GM18508 (cell line): ENCODE results near the gene RETREG1.
"Not testable (repeated sequence)": the region's sequence is repeated elsewhere in the genome, so short reads cannot be mapped to it uniquely, and the experiment has no call there.

ENCODE experiments used
- ATAC-seq: cut with Tn5 transposase; IDR thresholded peaks from one replicate; pipeline ENCODE4 v1.9.1; 2021; ENCODE audit warnings: moderate number of reproducible peaks; ENCODE audit not compliant: insufficient read depth, unreplicated experiment

RETREG1 gene, protein sequence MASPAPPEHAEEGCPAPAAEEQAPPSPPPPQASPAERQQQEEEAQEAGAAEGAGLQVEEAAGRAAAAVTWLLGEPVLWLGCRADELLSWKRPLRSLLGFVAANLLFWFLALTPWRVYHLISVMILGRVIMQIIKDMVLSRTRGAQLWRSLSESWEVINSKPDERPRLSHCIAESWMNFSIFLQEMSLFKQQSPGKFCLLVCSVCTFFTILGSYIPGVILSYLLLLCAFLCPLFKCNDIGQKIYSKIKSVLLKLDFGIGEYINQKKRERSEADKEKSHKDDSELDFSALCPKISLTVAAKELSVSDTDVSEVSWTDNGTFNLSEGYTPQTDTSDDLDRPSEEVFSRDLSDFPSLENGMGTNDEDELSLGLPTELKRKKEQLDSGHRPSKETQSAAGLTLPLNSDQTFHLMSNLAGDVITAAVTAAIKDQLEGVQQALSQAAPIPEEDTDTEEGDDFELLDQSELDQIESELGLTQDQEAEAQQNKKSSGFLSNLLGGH

DNA sequence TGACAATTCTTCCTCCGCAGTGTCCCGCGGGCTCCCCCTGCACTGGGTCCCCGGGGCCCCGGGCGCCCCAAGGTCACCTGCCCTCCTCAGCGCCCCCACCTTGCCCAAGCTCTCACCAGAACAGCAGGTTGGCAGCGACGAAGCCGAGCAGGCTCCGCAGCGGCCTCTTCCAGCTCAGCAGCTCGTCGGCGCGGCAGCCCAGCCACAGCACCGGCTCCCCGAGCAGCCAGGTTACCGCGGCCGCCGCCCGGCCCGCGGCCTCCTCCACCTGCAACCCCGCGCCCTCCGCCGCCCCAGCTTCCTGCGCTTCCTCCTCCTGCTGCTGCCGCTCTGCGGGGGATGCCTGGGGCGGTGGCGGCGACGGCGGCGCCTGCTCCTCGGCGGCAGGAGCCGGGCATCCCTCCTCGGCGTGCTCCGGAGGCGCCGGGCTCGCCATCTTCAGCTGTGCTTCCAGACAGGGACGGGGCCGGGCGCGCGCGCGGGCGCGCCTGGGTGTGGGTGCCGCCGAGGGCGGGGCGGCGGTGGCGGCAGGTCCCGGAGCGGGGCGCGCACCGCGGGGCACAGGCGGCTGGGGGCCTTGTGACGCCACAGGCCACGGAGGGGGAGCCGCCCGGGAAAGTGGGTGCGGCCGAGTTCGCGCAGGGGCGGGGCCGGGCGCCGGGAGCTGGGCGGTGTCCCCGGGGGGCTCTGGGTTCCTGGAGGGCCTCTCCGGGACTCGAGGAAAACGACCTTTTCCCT is at the start of gene RETREG1:
Gene RETREG1, minus strand, starts transcription at position 462 of the 738 bp plus-strand sequence. Its CDS starts 26 bp downstream, at position 436.
- peak; percentile 36 for ATAC-seq

DNA sequence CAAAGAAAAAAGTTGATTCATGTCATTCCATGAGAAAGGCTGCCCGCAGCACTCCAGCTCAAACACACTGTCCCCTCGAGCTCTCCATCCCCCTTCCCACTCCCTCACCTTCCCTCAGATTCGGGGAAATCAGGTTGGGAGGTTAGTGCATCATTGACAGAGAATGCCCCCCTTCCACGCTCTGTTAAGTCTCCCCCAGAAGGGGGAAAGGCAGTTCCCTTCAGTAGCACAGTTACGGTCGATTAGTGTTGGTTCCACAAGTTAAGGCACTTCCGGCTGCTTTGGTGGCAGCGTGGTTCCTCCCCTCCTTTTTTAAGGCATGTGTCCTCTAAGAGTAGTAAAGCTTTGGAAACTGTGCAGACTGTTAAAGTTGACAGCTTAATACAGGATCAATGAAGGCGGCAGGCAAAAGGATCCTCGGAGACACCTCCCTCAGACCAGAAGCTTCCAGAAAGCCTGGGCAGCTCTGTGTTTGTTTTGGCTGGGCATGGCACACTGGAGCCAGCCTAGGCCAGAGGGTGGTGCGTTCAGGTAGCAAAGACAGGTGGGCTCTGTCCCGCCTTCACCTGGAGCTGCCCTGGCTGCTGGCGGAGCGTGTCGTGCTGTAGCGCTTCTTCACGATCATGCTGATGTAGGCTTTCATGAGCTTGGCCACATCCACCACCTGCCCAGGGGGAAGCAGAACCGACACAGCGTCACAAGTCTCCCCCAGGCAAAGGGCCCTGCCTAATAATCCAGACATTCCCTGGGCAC is 49.5 kb upstream of the RETREG1 start:
- ATAC-seq = no peak

DNA sequence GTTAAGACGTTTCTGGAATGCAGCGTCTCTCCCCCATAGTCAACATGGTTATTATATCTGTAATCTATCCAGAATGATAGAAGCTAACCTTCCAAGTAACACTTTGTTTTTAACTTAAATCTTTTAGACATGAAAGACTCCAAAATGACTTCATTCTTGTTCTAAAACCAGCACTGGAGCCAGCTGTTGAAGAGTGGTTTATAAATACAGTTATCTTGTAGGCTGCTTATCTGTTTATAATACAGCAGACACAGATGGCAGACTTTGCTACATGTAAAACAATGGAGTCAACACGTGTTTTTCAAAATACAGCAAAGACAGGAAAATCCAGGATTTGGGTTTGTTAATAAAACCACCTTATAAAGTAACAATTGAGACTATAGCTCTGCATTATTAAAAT is 48.8 kb upstream of the RETREG1 start:
- ATAC-seq = no peak

DNA sequence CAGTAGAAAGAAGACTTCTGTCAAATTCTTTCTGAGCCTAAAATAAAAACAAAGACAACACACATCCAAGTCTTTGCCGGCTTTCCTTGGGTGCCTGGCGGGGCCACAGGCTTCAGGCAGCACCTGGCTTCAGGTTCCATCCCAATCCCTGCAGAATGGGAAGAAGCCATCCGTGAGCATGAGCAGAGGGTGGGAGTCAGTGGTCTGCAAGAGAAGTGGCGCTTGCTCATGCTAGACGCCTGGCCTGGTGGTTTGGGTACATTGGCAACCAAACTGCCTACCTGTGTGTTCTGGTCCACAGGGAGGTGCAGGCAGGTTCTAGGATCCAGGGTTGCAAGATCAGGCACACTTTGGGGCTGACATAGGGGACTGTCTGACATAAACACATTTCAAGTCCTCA is 47.6 kb upstream of the RETREG1 start:
- no peak for ATAC-seq

DNA sequence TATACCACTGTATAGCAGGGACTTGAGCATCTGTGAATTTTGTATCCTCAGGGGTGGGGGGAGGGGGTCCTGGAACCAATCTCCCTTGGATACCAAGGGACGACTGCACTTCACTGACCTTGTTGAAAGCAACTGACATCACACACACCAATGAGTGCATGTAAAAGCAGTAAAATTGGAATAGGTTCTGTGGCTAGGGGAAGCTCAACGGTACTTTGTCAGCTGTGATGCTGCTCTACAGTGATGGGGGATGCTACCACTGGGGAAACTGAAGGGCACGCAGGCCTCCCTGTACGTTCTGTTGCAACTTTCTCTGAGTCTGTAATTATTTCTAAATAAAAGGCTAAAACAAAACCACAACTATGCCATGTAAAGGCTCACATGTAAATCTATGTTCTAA is 47.0 kb upstream of the RETREG1 start:
- no peak for ATAC-seq

DNA sequence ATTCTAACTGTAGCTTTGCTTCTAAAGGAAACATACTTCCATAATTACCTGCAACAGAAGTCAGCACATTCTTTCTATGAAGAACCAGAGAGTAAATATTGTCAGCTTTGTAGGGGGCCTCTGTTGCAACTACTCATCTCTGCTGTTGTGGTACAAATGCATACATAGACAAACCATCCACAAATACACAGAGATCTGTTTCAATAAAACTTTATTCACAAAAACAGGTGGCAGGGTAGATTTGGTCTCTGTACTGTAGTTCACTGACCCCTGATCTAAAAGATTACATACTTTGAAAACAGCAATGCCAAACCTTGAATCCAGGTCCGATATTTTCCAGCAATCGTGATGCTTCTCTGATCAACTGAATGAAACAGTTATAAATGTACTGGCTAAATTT is 44.9 kb upstream of the RETREG1 start:
- ATAC-seq = no peak

DNA sequence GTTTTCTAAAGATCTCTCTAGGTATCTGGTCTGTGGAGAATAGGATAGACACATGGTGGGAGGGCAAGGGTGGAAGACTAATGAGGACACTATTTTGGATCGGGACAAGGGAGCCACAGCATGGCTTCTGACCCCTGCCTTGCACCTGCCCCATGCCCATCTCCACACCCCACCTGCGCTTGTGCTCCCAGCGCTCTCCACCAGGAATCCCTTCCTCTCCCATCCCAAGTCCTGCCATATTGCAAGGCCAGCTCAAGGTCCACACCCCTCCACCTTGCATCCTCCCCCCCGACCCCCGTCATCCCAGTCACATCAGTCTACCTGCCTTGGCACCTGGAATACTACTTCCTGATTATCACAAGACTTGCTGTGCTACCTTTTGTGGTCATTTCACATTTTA is 44.2 kb upstream of the RETREG1 start:
- ATAC-seq = no peak

DNA sequence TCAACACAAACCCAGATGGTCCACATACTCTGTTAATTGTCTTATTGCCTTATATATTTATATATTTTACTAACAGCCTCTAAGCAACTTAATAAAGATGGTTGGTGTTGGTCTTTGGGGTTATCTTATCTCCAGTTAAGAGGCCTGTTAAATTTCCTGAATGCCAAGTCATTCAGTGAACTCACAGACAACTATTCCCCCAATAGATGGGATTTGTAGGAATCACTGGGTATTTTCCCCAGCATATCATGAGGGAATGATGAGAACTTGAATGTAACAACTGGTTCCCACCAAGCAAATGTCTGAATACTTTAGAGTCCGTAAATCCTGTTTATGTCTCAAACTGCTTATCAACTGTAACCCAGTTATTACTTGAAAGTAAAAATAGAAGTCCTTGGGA is 42.7 kb upstream of the RETREG1 start:
- no peak for ATAC-seq

DNA sequence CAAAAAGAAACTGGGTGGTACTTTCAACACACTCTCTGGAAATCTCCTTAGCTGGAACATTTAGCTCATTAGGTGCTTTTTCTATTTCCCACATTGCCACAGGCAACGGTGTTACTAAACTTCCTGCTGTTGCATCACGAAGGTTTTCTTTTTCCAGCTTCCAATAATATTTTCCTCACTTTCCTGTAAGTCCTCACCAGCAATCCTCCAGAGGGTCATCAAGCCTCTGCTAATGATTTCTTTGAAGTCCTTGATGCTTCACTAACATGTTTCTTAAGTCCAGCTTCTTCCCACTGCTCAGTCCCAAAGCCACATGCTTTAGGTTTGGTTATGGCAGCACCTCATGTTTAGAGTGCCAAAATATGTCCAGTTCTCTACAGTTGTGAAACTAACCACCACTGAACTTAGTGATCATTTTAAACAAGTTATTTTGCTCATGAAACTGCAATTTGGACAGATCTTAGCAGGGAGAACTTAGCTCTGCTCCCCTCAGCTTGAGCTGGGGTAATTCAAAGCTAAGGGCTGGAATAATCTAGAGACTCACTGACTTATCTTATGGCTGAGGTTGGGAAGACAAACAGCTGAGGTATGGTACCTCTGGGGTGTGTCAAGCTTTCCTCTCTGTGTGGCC is 39.9 kb upstream of the RETREG1 start:
- no peak for ATAC-seq

DNA sequence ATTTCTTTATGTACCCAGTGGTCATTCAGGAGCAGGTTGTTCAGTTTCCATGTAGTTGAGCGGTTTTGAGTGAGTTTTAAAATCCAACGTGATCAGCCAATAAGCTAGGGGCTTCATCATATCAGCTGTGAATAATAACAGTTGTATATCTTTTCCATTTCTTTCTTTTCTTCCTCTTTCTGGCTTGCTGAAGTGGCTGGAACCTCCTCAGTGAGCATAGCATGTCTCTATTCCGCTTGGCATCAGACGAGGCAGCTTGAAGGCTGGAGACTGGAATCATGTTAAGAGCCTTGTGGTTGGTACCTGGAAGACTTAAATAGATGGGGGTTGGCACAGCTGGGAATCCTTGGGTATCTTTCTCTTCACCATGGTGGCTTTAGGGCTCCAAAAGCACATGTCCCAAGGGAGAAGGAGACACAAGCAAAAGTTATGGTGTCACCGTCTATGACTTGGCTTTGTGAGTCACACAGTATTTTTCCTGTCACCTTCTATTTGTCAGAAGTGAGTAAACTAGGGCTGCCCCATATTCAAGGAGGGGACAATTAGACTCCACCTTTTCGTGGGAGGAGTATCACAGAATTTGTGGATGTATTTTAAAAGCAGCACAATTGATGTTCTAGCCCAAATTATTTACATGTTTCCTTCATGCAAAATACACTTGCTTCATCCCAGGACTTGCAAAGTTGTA is 38.0 kb upstream of the RETREG1 start:
- ATAC-seq = no peak

DNA sequence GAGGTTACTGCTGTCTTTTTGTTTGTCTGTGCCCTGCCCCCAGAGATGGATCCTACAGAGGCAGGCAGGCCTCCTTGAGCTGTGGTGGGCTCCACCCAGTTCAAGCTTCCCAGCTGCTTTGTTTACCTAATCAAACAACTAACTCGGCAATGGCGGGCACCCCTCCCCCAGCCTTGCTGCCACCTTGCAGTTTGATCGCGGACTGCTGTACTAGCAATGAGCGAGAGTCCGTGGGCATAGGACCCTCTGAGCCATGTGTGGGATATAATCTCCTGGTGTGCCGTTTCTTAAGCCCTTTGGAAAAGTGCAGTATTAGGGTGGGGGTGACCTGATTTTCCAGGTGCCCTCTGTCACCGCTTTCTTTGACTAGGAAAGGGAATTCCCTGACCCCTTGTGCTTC is 31.9 kb upstream of the RETREG1 start:
- ATAC-seq = not testable (repeated sequence)

DNA sequence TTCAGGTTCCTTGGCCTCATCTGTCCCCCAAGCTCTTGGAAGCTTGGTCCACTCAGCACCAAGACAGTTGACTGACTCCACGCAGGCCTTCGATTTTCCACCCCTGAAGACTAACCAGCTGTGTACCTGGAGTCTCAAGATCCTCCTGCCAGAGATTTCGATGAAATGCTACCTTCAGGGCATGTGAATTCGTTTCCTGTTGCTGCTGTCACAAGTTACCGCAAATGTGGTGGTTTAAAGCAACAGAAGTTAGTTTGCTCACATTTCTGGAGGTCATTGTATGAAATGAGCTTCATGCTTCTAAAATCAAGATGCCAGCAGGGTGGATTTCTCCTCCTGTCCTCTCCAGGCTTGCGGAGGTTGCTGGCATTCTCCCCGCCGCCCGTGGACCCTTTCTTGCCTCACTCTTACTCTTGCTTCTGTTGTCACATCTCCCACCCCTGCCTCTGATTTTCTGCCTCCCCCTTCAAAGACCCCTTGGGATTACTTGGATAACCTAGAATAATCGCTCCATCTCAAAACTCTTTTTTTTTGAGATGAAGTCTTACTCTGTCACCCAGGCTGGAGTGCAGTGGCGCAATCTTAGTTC is 27.6 kb upstream of the RETREG1 start:
- no peak for ATAC-seq

DNA sequence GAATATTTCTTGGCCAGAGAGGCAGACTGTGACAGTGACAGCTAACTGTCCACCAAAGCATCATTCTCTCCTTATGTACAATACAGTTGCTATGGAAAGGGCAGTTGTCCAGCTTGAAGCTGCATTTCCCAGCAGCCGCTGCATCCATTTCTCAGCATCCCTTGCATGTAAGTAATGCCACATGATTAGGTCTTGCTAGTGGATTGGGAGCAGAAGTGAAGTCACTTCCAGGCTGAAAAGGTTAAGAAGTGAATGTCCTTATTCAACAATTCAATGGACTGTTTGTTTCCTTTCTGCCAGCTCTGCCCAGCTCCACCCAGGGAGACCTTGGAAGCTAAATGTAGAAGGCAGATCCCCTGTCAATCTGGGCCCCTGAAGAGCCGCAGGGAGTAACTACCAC is 26.1 kb upstream of the RETREG1 start:
- no peak for ATAC-seq

DNA sequence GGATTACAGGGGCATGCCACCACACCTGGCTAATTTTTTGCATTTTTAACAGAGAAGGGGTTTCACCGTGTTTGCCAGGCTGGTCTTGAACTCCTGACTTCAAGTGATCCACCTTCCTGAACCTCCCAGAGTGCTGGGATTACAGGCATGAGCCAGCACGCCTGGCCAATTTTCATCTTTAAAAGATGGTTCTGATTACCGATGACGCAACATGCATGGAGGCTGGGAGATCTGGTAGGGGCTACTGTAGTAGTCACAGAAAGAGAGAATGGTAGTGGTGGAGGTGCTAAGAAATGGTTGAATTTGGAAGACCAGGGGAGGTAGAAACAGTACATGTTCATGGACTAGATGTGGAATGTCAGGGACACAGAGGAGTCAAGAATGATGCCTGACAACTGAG is 22.4 kb upstream of the RETREG1 start:
- no peak for ATAC-seq

DNA sequence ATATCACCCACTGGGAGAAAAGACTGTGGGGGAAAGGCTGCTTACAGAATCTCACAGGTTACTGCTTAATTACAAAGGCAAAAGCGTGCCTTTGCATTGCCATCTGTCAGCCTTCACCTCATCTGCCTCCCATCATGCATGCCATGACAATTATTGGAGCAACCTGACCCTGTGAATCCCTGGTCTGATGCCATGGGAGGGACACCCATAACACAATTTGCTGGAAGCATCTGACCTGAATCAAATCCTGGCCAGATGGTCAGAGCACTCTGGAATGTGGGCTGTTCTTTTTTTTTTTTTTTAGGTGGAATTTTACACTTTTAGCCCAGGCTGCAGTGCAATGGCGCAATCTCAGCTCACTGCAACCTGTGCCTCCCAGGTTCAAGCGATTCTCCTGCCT is 11.6 kb upstream of the RETREG1 start:
- no peak for ATAC-seq

DNA sequence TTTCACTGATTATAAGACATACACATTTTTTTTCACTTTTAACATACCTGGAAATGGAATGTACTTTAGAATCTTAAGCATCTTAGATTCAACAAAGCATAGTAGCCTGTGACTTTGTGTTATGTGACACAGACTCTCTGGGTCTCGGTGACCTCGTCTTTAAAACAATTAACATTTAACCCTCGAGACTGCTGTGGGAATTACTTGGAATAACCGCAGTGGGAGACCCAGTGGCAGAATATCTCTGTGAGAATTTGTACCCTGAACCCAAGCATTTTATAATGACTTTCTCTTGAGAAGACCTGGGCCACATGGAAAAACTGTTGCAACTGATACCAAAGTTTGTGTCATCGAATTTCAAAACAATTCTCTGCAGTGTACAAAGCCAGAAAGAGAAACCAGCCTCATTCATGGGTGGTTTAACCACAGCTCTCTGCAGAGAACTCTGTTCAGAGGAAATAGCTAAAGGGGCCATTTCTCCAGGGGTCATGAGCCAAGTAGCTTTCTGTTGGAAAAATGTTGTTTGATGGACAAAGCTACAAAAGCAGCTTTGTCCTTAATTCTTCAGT is 10.0 kb upstream of the RETREG1 start:
- ATAC-seq = peak; percentile 91

DNA sequence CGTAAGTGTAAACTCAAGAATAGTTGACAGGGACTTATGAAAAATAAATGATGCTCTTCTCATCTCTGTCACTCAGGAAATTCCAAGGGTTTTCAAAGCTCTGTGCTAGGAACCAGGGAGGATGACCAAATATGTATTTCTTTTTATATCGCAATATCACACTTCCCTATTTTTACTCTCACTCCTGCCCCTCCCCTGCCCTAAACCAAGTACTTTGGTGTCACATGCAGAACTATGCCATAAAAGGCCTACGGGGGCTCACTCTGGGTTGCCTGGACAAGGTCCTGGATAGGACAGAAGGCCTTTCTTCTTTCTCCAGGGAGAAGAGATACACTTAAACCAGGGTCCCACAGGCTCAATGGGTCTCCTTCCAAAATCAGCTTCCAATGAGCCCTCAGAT is 8.3 kb upstream of the RETREG1 start:
- no peak for ATAC-seq

DNA sequence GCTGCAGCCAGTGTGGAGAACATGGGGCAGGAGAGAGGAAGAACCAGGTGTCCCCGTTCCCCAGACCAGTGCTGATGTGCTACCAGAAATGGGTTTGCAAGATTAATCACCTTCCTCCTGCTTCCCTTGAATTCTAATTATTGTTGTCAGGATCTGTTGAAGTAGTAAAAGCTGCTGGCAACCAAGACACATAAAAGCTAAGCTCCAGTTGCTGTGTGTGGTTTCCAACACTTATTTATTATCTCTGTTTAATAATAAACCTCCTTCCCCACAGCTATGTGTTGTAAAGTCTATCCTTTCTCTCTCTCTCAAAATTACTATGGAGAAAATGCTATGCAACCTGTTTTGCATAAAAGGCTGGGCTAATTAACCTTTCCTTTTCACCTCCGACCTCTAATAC is 2.3 kb upstream of the RETREG1 start:
- no peak for ATAC-seq
